K562 (cell line): ENCODE measurements around the gene PUS3. TPM values are rescaled to one million over a fixed set of nuclear protein-coding genes. Genes with fewer than 3 reads are reported as not detected.

Experiments used
- ASH1L ChIP-seq: fragments of 450-650 bp; IDR thresholded peaks from 2 replicates; pipeline ENCODE4 v1.6.1; 2018; ENCODE audit warnings: borderline replicate concordance, mild to moderate bottlenecking, low read depth; ENCODE audit not compliant: partially characterized antibody
- EP400 ChIP-seq: fragments of 450-650 bp; IDR thresholded peaks from 2 replicates; pipeline ENCODE4 v1.6.1; 2017; ENCODE audit warnings: antibody characterized with exemption, mild to moderate bottlenecking, moderate library complexity
- HDGF ChIP-seq: fragments of 450-650 bp; IDR thresholded peaks from 2 replicates; pipeline ENCODE4 v1.6.1; 2016
- MEF2A ChIP-seq: IDR thresholded peaks from 2 replicates; pipeline ENCODE4 v1.6.1; 2011; ENCODE audit warnings: low read depth, mild to moderate bottlenecking, low read length, moderate library complexity; ENCODE audit not compliant: control insufficient read depth
- NELFE ChIP-seq: IDR thresholded peaks from 2 replicates; pipeline ENCODE4 v1.6.1; 2011; ENCODE audit warnings: mild to moderate bottlenecking; ENCODE audit not compliant: insufficient read depth, insufficient read length
- NFRKB ChIP-seq: fragments of 450-650 bp; IDR thresholded peaks from 2 replicates; pipeline ENCODE4 v1.6.1; 2016; ENCODE audit warnings: low read depth
- SIN3B ChIP-seq: fragments of 450-650 bp; IDR thresholded peaks from 2 replicates; pipeline ENCODE4 v1.6.1; 2017; ENCODE audit warnings: low read depth, mild to moderate bottlenecking, moderate library complexity
- SMAD2 ChIP-seq: fragments of 150-350 bp; IDR thresholded peaks from 2 replicates; pipeline ENCODE4 v1.6.1; 2014; ENCODE audit warnings: low read depth, mild to moderate bottlenecking, low read length
- SMARCA5 ChIP-seq: fragments of 450-650 bp; IDR thresholded peaks from 2 replicates; pipeline ENCODE4 v1.6.1; 2016
- STAT5A ChIP-seq: IDR thresholded peaks from 2 replicates; pipeline ENCODE4 v1.6.1; 2012; ENCODE audit warnings: low read length, inconsistent platforms, borderline replicate concordance
- TSC22D4 ChIP-seq: fragments of 450-650 bp; IDR thresholded peaks from 2 replicates; pipeline ENCODE4 v1.6.1; 2016; ENCODE audit warnings: missing genetic modification characterization, missing biosample characterization, control low read depth
- ZNF174 ChIP-seq: fragments of 250-450 bp; sonication (Bioruptor Pico); IDR thresholded peaks from 2 replicates; pipeline ENCODE4 v1.4.0; 2020; ENCODE audit warnings: mild to moderate bottlenecking
- ZNF668 ChIP-seq: fragments of 250-450 bp; sonication (Bioruptor Pico); IDR thresholded peaks from 2 replicates; pipeline ENCODE4 v1.8.0; 2022; ENCODE audit warnings: mild to moderate bottlenecking, inconsistent platforms
- ZNF778 ChIP-seq: fragments of 450-650 bp; formaldehyde crosslinking; IDR thresholded peaks from 2 replicates; pipeline ENCODE4 v1.4.0; 2020; ENCODE audit warnings: mild to moderate bottlenecking, moderate library complexity
- ZSCAN29 ChIP-seq: fragments of 450-650 bp; IDR thresholded peaks from 2 replicates; pipeline ENCODE4 v1.6.1; 2017
- polyA plus RNA-seq, 8 experiments: library from polyadenylated mRNA; depleted of rRNA in 4 of 8; stranded (reverse) in 5 of 8; unstranded in 3 of 8; fragments of >200 nt; fragmentation: Nextera tagmentation in 2 of 8; fragmentation: Illumina TruSeq in 1 of 8; extraction: Ambion mirVana in 2 of 8; extraction: Trizol in 1 of 8; gene quantifications; 2 replicates each; pipeline versions ENCODE4 v1.2.1 to v1.2.3, GENCODE V29; 2011 to 2014; ENCODE audit warnings: inconsistent platforms in 1 of 8, missing spikeins in 1 of 8
- total RNA-seq, 7 experiments: library from RNA; depleted of rRNA in 6 of 7; stranded (reverse); fragments of >200 nt in 6 of 7; fragmentation: Illumina TruSeq in 2 of 7; extraction: Trizol in 2 of 7; gene quantifications; 2 replicates each; pipeline versions ENCODE4 v1.2.1 to v1.2.3, GENCODE V29; 2011 to 2021; ENCODE audit warnings: low replicate concordance in 1 of 7
- TF ChIP-seq, protein P1 (sequence below), 2 experiments: fragments of 450-650 bp in 1 of 2; sonication (generic) in 1 of 2; formaldehyde crosslinking in 1 of 2; IDR thresholded peaks; 2 replicates each; pipeline versions ENCODE4 v1.7.1 to v1.9.0; 2016 to 2022; ENCODE audit warnings: inconsistent platforms in 1 of 2, mild to moderate bottlenecking in 1 of 2, missing genetic modification reagents in 1 of 2
- TF ChIP-seq, protein P2 (sequence below), 2 experiments: fragments of 150-350 bp in 1 of 2; IDR thresholded peaks; 2 replicates each; pipeline ENCODE4 v1.6.1; 2012 to 2016; ENCODE audit warnings: low read depth in 2 of 2, low read length in 2 of 2, mild to moderate bottlenecking in 1 of 2, moderate library complexity in 1 of 2

PUS3 gene
- total and polyA plus RNA-seq, 9 of the 15 experiments (the other 6 are each of a cell fraction or from before 2014, with no cell fraction given), result 16.5 to 49.2 (median 35.9) TPM

DNA sequence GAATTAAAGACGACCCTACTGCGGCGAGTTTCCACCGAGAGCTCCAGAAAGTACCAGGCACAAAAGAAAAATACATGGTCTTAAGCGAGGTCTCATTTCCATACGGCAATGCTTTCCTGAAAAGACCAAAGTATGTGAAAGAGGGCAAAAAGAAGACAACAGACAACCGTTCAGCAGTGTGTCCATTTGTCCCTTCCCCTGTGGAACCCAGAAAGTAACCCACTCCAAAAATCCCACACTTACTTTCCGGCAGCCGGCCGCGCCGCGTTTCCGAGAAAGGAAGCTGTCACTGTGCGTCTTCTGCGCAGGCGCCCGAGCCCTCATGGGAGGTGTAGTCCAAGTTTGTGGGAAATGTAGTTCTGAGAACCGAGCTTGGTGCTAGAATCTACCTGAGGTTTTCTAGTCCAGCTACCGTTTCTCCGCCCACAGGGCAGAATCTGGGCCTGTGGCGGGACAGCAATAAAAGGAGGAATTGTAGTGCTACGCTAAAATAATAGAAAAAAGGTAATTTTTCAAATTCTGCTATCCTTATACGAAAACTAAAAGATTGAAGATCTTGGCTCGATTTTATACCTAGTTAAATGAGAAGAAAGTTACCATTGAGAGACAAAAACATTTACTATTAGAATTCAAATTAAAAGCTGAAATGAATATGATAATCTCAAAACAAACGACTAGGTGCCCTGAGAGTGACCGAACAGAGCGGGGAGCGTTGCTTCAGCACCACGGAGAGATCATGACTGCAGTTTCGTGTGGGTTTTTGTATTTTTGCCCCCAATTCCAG, at the start of gene PUS3 (continued):
- TF ChIP-seq, protein P1, sequence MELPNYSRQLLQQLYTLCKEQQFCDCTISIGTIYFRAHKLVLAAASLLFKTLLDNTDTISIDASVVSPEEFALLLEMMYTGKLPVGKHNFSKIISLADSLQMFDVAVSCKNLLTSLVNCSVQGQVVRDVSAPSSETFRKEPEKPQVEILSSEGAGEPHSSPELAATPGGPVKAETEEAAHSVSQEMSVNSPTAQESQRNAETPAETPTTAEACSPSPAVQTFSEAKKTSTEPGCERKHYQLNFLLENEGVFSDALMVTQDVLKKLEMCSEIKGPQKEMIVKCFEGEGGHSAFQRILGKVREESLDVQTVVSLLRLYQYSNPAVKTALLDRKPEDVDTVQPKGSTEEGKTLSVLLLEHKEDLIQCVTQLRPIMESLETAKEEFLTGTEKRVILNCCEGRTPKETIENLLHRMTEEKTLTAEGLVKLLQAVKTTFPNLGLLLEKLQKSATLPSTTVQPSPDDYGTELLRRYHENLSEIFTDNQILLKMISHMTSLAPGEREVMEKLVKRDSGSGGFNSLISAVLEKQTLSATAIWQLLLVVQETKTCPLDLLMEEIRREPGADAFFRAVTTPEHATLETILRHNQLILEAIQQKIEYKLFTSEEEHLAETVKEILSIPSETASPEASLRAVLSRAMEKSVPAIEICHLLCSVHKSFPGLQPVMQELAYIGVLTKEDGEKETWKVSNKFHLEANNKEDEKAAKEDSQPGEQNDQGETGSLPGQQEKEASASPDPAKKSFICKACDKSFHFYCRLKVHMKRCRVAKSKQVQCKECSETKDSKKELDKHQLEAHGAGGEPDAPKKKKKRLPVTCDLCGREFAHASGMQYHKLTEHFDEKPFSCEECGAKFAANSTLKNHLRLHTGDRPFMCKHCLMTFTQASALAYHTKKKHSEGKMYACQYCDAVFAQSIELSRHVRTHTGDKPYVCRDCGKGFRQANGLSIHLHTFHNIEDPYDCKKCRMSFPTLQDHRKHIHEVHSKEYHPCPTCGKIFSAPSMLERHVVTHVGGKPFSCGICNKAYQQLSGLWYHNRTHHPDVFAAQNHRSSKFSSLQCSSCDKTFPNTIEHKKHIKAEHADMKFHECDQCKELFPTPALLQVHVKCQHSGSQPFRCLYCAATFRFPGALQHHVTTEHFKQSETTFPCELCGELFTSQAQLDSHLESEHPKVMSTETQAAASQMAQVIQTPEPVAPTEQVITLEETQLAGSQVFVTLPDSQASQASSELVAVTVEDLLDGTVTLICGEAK (IDR thresholded peaks at IDR 0.05), result peak; percentile 84
- TF ChIP-seq, protein P1 (CRISPR knock-in tag; IDR thresholded peaks at IDR 0.05), result no peak
- TF ChIP-seq, protein P2, sequence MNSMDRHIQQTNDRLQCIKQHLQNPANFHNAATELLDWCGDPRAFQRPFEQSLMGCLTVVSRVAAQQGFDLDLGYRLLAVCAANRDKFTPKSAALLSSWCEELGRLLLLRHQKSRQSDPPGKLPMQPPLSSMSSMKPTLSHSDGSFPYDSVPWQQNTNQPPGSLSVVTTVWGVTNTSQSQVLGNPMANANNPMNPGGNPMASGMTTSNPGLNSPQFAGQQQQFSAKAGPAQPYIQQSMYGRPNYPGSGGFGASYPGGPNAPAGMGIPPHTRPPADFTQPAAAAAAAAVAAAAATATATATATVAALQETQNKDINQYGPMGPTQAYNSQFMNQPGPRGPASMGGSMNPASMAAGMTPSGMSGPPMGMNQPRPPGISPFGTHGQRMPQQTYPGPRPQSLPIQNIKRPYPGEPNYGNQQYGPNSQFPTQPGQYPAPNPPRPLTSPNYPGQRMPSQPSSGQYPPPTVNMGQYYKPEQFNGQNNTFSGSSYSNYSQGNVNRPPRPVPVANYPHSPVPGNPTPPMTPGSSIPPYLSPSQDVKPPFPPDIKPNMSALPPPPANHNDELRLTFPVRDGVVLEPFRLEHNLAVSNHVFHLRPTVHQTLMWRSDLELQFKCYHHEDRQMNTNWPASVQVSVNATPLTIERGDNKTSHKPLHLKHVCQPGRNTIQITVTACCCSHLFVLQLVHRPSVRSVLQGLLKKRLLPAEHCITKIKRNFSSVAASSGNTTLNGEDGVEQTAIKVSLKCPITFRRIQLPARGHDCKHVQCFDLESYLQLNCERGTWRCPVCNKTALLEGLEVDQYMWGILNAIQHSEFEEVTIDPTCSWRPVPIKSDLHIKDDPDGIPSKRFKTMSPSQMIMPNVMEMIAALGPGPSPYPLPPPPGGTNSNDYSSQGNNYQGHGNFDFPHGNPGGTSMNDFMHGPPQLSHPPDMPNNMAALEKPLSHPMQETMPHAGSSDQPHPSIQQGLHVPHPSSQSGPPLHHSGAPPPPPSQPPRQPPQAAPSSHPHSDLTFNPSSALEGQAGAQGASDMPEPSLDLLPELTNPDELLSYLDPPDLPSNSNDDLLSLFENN (IDR thresholded peaks at IDR 0.05; ENCODE audit: low read depth in 2 of 2, low read length in 2 of 2), result no peak
- no peak for TF ChIP-seq MEF2A
- TF ChIP-seq EP400, result peak; percentile 61
- TF ChIP-seq ASH1L, result no peak
- TF ChIP-seq STAT5A, result 0 out of 2 replicates have a peak, but pooled peaks have one; percentile 38
- no peak for TF ChIP-seq TSC22D4 (tag)
- TF ChIP-seq ZNF174 (CRISPR knock-in tag), result no peak
- no peak for TF ChIP-seq ZNF668
- no peak for TF ChIP-seq NFRKB
- no peak for TF ChIP-seq NELFE
- TF ChIP-seq HDGF, result no peak
- TF ChIP-seq SMAD2, result no peak
- TF ChIP-seq SIN3B, result no peak
- TF ChIP-seq ZNF778 (CRISPR knock-in tag), result no peak
- TF ChIP-seq SMARCA5, result no peak
- no peak for TF ChIP-seq ZSCAN29
